ENCODE measurements around the gene BRAT1. TPM values are rescaled to one million over a fixed set of nuclear protein-coding genes. Genes with fewer than 3 reads are reported as not detected.

Gene BRAT1
- total and polyA plus RNA-seq, 9 donors, result 17.8 to 28.5 (median 21.2) TPM

- no peak overlapping the region for H3K4me3 ChIP-seq (ENCODE audit: low read length)
- H3K4me1 ChIP-seq (ENCODE audit: control insufficient read depth, insufficient read depth, low read length), result peaks cover 77% of the 10 kb centered on the region
- peak overlapping the region; percentile 55 for H3K27ac ChIP-seq (ENCODE audit: low read length)
- no peak for DNase-seq
- no peaks in the 10 kb centered on the region for H3K9me3 ChIP-seq (replicated peaks; ENCODE audit: control insufficient read depth, low read depth, low read length)
- peaks cover 6% of the 10 kb centered on the region for H3K27me3 ChIP-seq (ENCODE audit: control insufficient read depth, insufficient read depth, low read length)
- H3K36me3 ChIP-seq (ENCODE audit: control insufficient read depth, insufficient read depth, low read length), result no peaks in the 10 kb centered on the region
- WGBS (ENCODE audit: insufficient coverage), result 74% methylated on average over 8 of the region's 9 CpGs
Observed at GRCh38 chr7:2496375-2496774, 58.9 kb downstream of the BRAT1 start.

GRCh38 chr7:2495418-2496299 lies 59.7 kb downstream of the BRAT1 start:
- H3K9me3 ChIP-seq (replicated peaks; ENCODE audit: control insufficient read depth, low read depth, low read length), result no peaks in the 10 kb centered on the region
- no peaks in the 10 kb centered on the region for H3K36me3 ChIP-seq (ENCODE audit: control insufficient read depth, insufficient read depth, low read length)
- 54% methylated on average over 12 of the region's 25 CpGs for WGBS (ENCODE audit: insufficient coverage)
- peaks cover 6% of the 10 kb centered on the region for H3K27me3 ChIP-seq (ENCODE audit: control insufficient read depth, insufficient read depth, low read length)
- peaks cover 77% of the 10 kb centered on the region for H3K4me1 ChIP-seq (ENCODE audit: control insufficient read depth, insufficient read depth, low read length)
- DNase-seq, result peak; percentile 90
- H3K4me3 ChIP-seq (ENCODE audit: low read length), result no peak overlapping the region
- peak overlapping the region; percentile 13 for H3K27ac ChIP-seq (ENCODE audit: low read length)

GRCh38 chr7:2494191-2495130 lies 60.9 kb downstream of the BRAT1 start:
- Histone ChIP-seq H3K27me3 (ENCODE audit: control insufficient read depth, insufficient read depth, low read length) (peaks cover 6% of the 10 kb centered on the region), H3K4me3 (ENCODE audit: low read length) (no peak overlapping the region), H3K36me3 (ENCODE audit: control insufficient read depth, insufficient read depth, low read length) (no peaks in the 10 kb centered on the region), H3K9me3 (replicated peaks; ENCODE audit: control insufficient read depth, low read depth, low read length) (no peaks in the 10 kb centered on the region), H3K4me1 (ENCODE audit: control insufficient read depth, insufficient read depth, low read length) (peaks cover 78% of the 10 kb centered on the region), H3K27ac (ENCODE audit: low read length) (no peak overlapping the region)
- WGBS (ENCODE audit: insufficient coverage), result 61% methylated on average over 23 of the region's 32 CpGs
- no peak for DNase-seq

GRCh38 chr7:2493205-2494164 lies 61.8 kb downstream of the BRAT1 start:
- peaks cover 6% of the 10 kb centered on the region for H3K27me3 ChIP-seq (ENCODE audit: control insufficient read depth, insufficient read depth, low read length)
- no peak for DNase-seq
- WGBS (ENCODE audit: insufficient coverage), result 46% methylated on average over 5 of the region's 11 CpGs
- H3K4me1 ChIP-seq (ENCODE audit: control insufficient read depth, insufficient read depth, low read length), result peaks cover 78% of the 10 kb centered on the region
- H3K36me3 ChIP-seq (ENCODE audit: control insufficient read depth, insufficient read depth, low read length), result no peaks in the 10 kb centered on the region
- no peak overlapping the region for H3K27ac ChIP-seq (ENCODE audit: low read length)
- H3K4me3 ChIP-seq (ENCODE audit: low read length), result no peak overlapping the region
- H3K9me3 ChIP-seq (replicated peaks; ENCODE audit: control insufficient read depth, low read depth, low read length), result no peaks in the 10 kb centered on the region

- Histone ChIP-seq H3K9me3 (replicated peaks; ENCODE audit: control insufficient read depth, low read depth, low read length) (no peaks in the 10 kb centered on the region), H3K27me3 (ENCODE audit: control insufficient read depth, insufficient read depth, low read length) (peaks cover 4% of the 10 kb centered on the region), H3K4me1 (ENCODE audit: control insufficient read depth, insufficient read depth, low read length) (peaks cover 78% of the 10 kb centered on the region), H3K27ac (ENCODE audit: low read length) (no peak overlapping the region), H3K4me3 (ENCODE audit: low read length) (no peak overlapping the region), H3K36me3 (ENCODE audit: control insufficient read depth, insufficient read depth, low read length) (no peaks in the 10 kb centered on the region)
- 100% methylated on average over 2 of the region's 2 CpGs for WGBS (ENCODE audit: insufficient coverage)
- DNase-seq, result no peak
Observed at GRCh38 chr7:2492038-2492437, 63.3 kb downstream of the BRAT1 start.

GRCh38 chr7:2490181-2490651 lies 65.1 kb downstream of the BRAT1 start:
- no peaks in the 10 kb centered on the region for H3K36me3 ChIP-seq (ENCODE audit: control insufficient read depth, insufficient read depth, low read length)
- no peaks in the 10 kb centered on the region for H3K9me3 ChIP-seq (replicated peaks; ENCODE audit: control insufficient read depth, low read depth, low read length)
- peak; percentile 90 for DNase-seq
- peaks cover 62% of the 10 kb centered on the region for H3K4me1 ChIP-seq (ENCODE audit: control insufficient read depth, insufficient read depth, low read length)
- peaks cover 3% of the 10 kb centered on the region for H3K27me3 ChIP-seq (ENCODE audit: control insufficient read depth, insufficient read depth, low read length)
- 39% methylated on average over 12 of the region's 13 CpGs for WGBS (ENCODE audit: insufficient coverage)
- H3K27ac ChIP-seq (ENCODE audit: low read length), result peak overlapping the region; percentile 62
- no peak overlapping the region for H3K4me3 ChIP-seq (ENCODE audit: low read length)

GRCh38 chr7:2488681-2489080 lies 66.6 kb downstream of the BRAT1 start:
- Histone ChIP-seq H3K27me3 (ENCODE audit: control insufficient read depth, insufficient read depth, low read length) (peaks cover 7% of the 10 kb centered on the region), H3K9me3 (replicated peaks; ENCODE audit: control insufficient read depth, low read depth, low read length) (no peaks in the 10 kb centered on the region), H3K27ac (ENCODE audit: low read length) (peak overlapping the region; percentile 0), H3K4me3 (ENCODE audit: low read length) (no peak overlapping the region), H3K36me3 (ENCODE audit: control insufficient read depth, insufficient read depth, low read length) (no peaks in the 10 kb centered on the region), H3K4me1 (ENCODE audit: control insufficient read depth, insufficient read depth, low read length) (peaks cover 49% of the 10 kb centered on the region)
- no peak for DNase-seq
- WGBS (ENCODE audit: insufficient coverage), result 37% methylated on average over 3 of the region's 9 CpGs

GRCh38 chr7:2488272-2488645 lies 67.1 kb downstream of the BRAT1 start:
- H3K27me3 ChIP-seq (ENCODE audit: control insufficient read depth, insufficient read depth, low read length), result peaks cover 7% of the 10 kb centered on the region
- H3K4me3 ChIP-seq (ENCODE audit: low read length), result no peak overlapping the region
- H3K4me1 ChIP-seq (ENCODE audit: control insufficient read depth, insufficient read depth, low read length), result peaks cover 49% of the 10 kb centered on the region
- DNase-seq, result peak; percentile 50
- 46% methylated on average over 6 of the region's 8 CpGs for WGBS (ENCODE audit: insufficient coverage)
- H3K36me3 ChIP-seq (ENCODE audit: control insufficient read depth, insufficient read depth, low read length), result no peaks in the 10 kb centered on the region
- H3K9me3 ChIP-seq (replicated peaks; ENCODE audit: control insufficient read depth, low read depth, low read length), result no peaks in the 10 kb centered on the region
- peak overlapping the region; percentile 44 for H3K27ac ChIP-seq (ENCODE audit: low read length)
